Ramos (cell line): ENCODE measurements around the gene RTBDN.

Experiments
- in situ Hi-C: fragments of 300-500 bp; cut with MboI; formaldehyde crosslinking; loops from one replicate; pipeline ENCODE4 v1.14.3; 2022; ENCODE audit warnings: low sequenced_read_pairs; ENCODE audit not compliant: unreplicated experiment

The RTBDN gene

DNA sequence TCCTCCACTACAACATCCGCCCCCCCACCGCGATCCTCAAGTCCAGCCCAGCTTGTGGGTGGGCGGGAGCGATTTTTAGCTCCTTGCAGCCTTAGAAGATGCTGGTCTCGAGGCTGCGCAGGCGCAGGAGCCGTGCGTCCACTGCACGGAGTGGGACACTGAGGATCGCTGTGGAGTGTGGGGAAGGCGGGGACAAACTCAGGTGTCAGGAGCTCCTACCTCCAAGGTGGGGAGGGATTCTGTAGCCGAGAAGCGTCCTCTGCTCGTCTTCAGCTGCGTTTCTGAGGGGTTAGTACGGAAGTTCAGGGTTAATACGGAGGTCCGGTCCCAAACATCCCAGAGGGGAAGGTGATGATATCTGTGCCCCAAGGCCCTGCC, at the start of gene RTBDN:
RTBDN (minus strand) TSS at position 14 of the 378 bp plus-strand sequence. CDS start 4,600 bp downstream, outside the sequence.
- in situ Hi-C loops, result no loop called here

DNA sequence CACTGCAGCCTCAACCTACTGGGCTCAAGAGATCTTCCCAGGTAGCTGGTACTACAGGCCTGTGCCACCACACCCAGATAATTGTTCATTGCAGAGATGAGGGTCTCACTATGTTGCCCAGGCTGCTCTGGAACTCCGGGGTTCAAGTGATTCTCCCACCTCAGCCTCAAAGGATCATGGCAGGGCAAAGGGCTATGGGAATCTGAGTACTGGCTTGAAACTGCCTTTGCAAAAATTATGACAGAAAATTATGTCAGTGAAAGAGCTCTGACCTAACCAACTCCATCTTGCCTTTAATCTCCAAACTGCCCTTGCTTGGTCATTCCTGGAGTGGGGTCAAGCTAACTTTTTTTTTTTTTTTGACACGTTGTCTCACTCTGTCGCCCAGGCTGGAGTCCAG, 48.2 kb upstream of the RTBDN start:
- in situ Hi-C loops, result no loop called here

DNA sequence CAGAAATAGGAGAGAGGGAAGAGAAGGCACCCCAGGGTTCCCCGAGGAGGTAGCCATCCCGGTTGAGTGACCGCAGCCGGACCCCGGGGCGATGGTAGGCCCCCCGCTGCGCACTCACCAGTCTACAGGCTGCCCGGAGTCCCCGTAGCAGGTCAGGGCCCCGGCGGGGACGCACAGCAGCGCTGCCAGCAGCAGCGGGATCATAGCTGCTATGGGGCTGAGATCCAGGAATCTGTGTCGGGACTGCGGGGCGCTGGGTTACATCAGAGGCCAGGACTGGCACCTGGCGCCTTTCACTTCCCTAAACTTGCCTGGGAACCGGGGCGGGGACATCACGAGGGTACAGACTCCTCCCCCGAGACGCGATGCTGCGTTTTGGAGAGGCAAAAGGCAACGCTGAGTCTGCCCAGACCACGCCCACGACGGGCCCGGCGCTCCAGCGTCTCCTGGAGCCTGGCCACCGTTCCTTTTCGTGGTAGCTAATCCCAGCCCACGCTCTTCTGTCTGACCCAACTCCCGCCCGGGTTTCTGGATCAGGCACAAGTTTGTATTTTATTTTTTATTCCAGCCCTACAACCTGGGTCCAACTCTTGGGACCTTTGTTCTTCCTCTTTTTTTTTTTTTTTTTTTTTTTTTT, 46.9 kb upstream of the RTBDN start, which contains the start of gene DNASE2:
DNASE2 (minus strand) TSS at position 278 of the 637 bp plus-strand sequence; CDS start at position 204, 74 bp downstream.
- in situ Hi-C loops, result no loop called here

DNA sequence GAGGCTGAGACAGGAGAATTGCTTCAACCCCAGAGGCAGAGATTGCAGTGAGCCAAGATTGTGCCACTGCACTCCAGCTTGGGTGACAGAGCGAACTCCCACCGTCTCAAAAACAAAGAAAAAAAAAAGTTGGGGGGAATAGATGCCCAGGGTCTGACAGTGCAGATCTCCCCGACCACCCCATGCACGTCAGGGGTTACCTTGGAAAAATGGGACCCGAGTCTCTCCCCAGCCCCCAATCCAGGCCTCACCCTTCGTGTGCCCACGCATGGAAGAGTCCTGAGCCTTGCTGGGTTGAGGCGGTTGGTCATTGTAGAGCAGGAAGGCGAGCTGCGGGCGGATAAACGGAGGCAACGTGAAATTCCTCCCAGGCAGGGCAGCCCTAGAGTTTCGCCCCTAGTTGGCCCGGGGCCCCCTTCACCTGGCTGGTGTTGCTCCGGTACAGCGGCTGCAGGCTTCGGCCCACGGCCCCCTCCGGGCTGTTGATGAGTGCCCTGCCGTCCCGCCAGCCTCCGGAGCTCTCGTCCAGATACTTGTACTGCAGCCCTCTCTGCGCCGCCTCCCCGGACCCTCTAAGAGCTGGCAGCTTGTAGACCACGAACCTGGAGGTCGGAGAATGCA, 46.3 kb upstream of the RTBDN start:
- in situ Hi-C loops, result no loop called here

DNA sequence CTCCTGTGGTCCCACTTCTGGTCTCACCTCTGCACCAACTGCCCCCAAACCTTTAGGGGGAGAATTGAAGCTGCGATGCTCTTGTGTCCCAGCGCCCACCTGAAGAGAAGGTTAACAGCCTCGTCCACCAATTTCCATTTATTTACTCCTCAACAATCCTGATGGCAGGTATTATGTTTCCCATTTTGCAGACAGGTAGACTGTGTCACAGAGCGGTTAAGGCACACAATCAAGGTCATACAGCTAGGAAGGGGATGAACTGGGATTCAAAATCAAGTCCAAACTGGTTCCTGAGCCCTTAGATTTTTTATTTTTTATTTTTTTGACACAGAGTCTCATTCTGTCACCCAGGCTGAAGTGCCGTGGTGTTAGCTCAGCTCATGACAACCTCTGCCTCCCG, 40.7 kb upstream of the RTBDN start:
- in situ Hi-C loops, result no loop called here

DNA sequence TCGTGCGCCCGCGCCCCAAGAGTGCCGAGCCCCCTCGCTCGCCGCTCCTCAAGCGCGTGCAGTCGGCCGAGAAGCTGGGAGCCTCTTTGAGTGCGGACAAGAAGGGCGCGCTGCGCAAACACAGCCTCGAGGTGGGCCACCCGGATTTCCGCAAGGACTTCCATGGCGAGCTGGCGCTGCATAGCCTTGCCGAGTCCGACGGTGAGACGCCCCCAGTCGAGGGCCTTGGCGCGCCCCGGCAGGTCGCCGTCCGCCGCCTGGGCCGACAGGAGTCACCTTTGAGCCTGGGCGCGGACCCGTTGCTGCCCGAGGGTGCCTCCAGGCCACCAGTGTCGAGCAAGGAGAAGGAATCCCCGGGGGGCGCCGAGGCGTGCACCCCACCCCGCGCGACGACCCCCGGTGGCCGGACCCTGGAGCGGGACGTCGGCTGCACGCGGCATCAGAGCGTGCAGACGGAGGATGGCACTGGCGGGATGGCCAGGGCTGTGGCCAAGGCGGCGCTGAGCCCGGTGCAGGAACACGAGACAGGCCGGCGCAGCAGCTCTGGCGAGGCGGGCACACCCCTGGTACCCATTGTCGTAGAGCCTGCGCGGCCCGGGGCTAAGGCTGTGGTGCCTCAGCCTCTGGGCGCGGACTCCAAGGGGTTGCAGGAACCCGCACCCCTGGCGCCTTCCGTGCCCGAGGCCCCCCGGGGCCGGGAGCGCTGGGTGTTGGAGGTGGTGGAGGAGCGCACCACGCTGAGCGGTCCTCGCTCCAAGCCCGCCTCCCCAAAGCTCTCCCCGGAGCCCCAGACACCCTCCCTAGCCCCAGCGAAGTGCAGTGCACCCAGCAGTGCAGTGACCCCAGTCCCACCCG, 39.7 kb upstream of the RTBDN start:
- in situ Hi-C loops, result no loop called here

DNA sequence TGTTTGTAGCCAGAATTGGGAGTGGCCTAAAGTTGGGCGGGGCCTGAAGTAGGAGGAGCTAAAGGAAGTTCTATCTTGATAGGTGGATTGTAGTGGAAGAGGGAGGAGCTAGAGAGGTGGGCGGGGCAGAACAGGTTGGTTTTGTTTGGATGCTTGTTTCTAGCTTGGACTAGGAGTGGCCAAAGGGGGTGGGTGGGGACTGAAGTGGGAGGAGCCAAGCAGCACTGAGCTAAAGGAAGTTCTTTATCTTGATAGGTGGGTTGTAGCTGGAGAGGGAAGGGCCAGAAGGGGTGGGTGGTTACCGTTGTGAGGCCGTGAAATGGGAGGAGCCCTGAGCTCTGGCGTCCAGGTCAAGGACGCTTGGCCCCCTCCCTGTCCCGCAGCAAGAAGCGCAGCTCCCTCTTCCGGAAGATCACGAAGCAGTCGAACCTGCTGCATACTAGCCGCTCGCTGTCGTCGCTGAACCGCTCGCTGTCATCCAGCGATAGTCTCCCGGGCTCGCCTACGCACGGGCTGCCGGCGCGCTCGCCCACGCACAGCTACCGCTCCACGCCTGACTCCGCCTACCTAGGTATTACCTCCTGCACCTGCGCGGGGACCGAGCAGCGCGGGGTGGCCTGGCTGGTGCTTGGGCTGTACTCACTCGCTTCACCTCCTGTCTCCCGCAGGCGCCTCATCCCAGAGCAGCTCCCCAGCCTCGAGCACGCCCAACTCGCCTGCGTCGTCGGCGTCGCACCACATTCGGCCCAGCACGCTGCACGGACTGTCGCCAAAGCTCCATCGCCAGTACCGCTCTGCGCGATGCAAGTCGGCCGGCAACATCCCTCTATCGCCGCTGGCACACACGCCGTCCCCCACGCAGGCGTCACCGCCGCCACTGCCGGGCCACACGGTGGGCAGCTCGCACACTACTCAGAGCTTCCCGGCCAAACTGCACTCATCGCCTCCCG, 38.8 kb upstream of the RTBDN start:
- in situ Hi-C loops, result no loop called here

DNA sequence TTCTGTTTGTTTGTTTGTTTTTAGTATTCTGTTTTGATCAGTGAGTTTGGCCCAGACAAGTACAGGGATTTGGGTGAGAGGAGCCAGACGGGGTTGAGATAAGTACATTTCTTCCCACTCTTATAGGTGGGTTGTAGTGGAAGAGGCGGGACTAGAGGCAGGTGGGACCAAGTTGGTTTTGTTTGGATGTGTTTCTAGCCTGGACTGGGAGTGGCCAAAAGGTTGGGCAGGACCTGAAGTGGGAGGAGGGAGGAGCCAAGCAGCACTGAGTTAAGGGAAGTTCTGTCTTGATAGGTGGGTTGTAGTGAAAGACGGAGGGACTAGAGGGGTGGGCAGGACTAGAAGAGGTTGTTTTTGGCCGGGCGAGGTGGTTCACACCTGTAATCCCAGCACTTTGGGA, 37.9 kb upstream of the RTBDN start:
- in situ Hi-C loops, result no loop called here

DNA sequence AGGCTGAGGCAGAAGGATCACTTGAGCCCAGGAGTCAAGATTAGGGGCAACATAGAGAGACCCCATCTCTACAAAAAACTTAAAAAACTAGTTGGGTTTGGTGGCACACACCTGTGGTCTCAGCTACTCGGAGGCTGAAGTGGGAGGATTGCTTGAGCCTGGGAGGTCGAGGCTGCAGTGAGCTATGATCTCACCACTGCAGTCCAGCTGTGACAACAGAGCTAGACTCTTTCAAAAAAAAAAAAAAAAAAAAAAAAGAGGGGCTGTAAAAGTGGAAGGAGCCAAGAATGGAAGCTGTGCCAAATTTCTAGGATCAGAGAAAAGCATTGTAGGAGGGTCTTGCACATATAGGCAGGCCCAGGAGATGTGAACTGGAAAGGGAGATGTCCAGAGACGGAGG, 37.3 kb upstream of the RTBDN start:
- in situ Hi-C loops, result no loop called here

DNA sequence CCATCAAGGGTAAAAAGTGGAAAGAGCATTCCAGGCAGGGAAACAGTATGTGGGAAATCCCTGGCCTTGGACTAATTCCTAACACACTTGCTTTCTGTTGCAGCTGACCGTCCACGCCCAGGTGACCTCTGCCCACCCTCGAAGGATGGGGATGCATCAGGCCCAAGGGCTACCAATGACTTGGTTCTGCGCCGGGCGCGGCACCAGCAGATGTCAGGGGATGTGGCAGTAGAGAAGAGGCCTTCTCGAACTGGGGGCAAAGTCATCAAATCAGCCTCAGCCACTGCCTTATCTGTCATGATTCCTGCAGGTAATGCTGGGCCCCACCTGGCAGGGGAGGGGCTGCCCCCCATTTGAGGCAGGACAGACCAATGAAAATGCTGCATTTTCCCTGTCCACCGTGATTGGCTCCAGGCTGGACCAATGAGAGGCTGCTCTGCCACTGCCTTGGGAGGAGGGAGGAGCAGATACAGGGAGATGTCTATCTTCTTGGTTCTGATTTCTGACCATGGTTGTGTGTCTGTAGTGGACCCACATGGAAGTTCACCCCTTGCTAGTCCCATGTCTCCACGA, 34.2 kb upstream of the RTBDN start:
- in situ Hi-C loops, result no loop called here

DNA sequence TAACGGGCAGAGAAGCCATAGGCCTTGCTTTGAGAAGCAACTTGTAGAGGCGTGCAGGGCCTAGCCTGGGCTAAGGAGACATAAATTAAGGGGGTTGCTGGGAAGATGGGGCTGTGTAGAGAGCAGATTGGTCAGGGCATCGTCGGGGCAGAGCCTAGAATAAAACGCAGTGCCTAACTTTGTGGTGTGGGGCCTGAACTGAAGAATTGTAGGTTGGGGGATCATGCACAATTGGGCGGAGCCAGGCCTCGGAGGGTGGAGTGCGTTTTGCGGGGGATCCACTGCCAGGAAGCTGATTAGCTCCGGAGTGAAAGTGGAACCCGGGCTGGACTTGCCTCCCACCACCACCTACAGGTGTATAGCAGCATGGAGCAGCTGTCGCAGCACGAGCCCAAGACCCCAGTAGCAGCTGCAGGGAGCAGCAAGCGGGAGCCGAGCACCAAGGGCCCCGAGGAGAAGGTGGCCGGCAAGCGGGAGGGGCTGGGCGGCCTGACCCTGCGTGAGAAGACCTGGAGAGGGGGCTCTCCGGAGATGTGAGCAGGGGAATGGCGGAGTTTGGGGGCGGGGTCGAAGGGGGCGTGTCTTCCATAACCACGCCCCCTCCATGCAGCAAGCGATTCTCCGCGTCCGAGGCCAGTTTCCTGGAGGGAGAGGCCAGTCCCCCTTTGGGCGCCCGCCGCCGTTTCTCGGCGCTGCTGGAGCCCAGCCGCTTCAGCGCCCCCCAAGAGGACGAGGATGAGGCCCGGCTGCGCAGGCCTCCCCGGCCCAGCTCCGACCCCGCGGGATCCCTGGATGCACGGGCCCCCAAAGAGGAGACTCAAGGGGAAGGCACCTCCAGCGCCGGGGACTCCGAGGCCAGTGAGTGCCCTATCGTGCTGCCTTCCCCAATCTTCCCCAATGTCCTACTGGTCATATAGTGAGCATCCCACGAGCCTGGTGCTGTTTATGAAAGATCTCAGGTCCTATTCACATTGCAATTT, 33.0 kb upstream of the RTBDN start:
- in situ Hi-C loops, result no loop called here

DNA sequence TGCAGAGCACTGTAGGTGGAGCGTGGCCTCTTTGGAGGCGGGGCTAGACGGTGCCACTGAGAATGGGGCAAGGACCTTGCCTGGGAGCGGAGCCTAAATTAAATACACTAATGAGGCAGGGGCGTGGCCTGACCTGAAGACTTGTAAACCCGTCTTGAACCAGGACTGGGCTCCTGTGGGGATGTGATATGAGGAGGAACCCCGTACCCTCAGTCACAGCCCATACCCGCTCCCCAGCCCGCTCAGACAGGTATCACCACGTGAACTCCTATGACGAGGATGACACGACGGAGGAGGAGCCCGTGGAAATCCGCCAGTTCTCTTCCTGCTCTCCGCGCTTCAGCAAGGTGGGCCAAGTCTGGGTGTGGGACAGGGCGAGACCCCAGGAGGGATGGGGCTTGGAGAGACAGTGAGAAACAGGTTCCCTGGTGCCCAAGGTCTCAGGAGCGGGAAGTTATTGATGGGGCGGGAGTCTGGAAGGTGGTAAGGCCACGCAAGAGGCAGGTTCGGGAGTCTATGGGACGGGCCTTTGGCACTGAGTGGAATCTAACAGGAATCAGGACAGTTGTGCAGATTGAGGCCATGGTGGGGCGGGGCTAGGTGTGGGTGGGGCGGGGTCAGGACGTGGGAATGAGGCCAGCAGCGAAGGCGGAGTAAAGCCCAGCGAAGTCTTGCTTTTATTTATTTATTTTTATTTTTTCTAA, 32.2 kb upstream of the RTBDN start:
- in situ Hi-C loops, result no loop called here

DNA sequence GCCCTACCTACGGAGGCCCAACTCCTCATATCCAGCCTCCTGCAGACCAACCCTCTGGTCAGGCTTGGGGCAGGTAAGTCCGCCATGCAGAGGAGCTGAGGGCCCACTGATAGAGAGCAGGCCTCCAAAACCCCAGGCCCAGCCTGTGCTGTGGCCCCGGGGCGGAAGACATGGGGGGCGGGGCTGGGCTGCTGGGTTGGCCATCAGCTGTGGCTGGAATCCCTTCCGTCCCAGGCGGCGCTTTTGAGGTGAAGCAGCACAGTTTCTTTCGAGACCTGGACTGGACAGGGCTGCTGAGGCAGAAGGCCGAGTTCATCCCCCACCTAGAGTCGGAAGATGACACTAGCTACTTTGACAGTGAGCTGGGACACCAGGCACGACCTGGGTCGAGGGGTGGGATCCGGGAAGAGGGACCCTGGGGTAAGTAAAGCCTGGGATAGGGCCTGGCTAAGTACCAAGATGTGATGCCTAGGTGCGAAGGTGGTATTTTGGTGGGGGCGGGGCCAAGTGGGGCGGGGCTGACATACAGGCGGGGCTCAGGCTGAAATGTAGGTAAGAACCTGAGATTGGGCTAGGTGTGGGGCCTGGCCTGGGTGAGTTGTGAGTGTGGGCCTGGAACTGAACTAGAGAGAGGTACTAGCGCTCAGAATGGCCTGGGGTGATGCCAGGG, 31.5 kb upstream of the RTBDN start:
- in situ Hi-C loops, result no loop called here

DNA sequence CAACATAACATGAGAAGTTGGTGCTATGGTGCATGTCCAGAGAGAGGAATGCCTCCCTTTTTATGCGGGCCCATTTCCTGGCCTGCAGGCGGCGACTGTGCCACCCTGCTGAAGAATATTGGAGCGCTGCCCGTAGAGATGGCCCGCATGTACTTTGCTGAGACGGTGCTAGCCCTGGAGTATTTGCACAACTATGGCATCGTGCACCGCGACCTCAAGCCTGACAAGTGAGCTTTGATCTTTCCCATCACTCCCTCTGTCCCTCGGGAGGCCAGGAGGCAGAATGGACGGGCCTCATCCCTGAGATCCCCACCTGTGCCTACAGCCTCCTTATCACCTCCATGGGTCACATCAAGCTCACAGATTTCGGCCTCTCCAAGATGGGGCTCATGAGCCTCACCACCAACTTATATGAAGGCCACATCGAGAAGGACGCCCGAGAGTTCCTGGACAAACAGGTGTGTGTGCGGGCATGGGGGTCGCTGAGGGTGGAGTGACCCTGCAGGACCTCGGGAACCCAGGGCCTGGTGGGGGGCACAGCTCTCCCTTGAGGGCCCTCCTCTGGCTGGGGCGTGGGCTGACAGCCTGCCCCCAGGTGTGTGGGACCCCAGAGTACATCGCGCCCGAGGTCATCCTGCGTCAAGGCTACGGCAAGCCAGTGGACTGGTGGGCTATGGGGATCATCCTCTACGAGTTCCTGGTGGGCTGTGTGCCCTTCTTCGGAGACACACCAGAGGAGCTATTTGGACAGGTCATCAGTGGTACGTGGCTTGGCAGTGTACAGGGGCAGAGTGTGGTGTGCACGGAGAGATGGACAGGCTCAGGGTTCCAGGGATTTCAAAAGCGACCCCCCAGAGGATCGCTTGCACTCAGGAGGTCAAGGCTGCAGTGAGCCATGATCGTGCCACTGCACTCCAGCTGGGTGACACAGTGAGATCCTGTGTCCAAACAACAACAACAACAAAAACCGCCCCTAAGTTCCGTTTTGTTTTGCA, 30.6 kb upstream of the RTBDN start:
- in situ Hi-C loops, result no loop called here

DNA sequence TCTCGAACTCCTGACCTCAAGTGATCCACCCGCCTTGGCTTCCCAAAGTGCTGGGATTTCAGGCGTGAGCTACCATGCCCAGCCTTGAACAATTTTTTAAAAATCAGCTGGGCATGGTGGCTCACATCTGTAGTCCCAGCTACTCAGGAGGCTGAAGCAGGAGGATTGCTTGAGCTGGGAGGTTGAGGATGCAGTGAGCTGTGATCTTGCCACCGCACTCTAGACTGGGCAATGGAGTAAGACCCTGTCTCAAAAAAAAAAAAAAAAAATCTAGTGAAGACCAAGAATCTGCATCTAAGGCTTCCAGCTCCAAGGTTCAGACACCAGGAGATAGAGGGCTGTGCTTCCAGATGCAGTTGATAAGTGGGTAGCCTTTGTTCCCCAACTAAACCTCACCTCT, 29.8 kb upstream of the RTBDN start:
- in situ Hi-C loops, result no loop called here

DNA sequence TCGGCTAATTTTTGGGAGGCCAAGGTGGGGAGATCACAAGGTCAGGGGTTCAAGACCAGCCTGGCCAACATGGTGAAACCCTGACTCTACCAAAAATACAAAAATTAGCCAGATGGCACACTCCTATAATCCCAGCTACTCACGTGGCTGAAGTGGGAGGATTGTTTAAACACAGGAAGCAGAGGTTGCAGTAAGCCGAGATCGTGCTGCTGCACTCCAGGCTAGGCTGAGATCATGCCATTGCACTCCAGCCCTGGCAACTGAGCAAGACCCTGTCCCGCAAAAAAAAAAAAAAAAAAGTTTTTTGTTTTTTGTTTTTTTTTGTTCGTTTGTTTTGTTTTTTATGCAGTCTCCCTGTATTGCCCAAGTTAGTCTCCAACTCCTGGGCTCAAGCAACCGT, 25.2 kb upstream of the RTBDN start:
- in situ Hi-C loops, result no loop called here
